Measurements from ENCODE around the gene CTDSPL2. TPM values are rescaled to one million over a fixed set of nuclear protein-coding genes. Genes with fewer than 3 reads are reported as not detected.

The CTDSPL2 gene
- polyA plus RNA-seq, 1 experiment, result 35.0 TPM

DNA sequence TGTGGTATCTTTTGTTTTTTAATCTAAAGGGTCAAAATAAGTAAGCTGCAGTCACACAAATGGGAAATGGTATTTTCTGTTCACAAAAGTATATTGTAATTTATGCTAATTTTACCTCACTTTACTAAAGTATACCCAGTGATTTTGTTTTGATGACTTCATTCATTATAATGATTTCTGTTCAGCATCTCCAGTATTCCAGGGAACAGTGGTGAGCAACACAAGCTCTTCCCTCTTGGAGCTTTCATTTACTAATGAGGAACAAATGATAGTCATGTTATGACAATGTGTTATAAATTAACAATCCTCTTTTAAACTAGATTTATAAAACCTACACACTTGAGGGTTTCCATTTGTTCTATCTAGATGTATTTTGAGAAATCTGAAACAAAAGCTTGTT, 89.0 kb downstream of the CTDSPL2 start:
- POLR2A ChIA-PET, result no interaction called here

DNA sequence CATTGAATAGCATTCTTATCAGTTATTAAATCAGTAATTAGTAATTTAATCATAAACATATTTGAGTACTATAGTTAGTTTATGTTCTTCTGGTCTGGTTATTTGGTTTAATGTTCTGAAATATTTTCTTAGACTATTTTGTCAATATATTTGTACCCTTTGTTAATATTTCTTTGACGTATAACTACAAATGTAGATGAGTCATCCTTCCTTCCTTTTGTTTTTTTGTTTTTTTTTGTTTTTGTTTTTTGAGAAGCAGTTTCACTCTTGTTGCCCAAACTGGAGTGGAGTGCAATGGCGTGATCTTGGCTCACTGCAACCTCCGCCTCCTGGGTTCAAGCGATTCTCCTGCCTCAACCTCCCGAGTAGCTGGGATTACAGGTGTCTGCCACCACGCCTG, 92.1 kb downstream of the CTDSPL2 start:
- ChIA-PET CTCF (no interaction called here), POLR2A (no interaction called here)
- no peaks in the 10 kb centered on the region for H3K27me3 ChIP-seq (ENCODE audit: control insufficient read depth, insufficient read depth, low read length)
- H3K4me3 ChIP-seq (ENCODE audit: low read depth, low read length), result no peak overlapping the region
- TF ChIP-seq, protein P1, sequence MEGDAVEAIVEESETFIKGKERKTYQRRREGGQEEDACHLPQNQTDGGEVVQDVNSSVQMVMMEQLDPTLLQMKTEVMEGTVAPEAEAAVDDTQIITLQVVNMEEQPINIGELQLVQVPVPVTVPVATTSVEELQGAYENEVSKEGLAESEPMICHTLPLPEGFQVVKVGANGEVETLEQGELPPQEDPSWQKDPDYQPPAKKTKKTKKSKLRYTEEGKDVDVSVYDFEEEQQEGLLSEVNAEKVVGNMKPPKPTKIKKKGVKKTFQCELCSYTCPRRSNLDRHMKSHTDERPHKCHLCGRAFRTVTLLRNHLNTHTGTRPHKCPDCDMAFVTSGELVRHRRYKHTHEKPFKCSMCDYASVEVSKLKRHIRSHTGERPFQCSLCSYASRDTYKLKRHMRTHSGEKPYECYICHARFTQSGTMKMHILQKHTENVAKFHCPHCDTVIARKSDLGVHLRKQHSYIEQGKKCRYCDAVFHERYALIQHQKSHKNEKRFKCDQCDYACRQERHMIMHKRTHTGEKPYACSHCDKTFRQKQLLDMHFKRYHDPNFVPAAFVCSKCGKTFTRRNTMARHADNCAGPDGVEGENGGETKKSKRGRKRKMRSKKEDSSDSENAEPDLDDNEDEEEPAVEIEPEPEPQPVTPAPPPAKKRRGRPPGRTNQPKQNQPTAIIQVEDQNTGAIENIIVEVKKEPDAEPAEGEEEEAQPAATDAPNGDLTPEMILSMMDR (IDR thresholded peaks at IDR 0.05; ENCODE audit: insufficient read depth, low read depth, low read length), result no peak
- no peak for DNase-seq (ENCODE audit: low read depth)
- H3K36me3 ChIP-seq (ENCODE audit: control insufficient read depth, insufficient read depth, low read length), result peaks cover 2% of the 10 kb centered on the region

More for the DNA sequence above, 89.0 kb downstream of the CTDSPL2 start:
- no peak for DNase-seq (ENCODE audit: low read depth)
- Histone ChIP-seq H3K27me3 (ENCODE audit: control insufficient read depth, insufficient read depth, low read length) (no peaks in the 10 kb centered on the region), H3K4me3 (ENCODE audit: low read depth, low read length) (no peak overlapping the region), H3K36me3 (ENCODE audit: control insufficient read depth, insufficient read depth, low read length) (peaks cover 2% of the 10 kb centered on the region)
- CTCF ChIA-PET, result interaction anchor here (1.1 to 1.2 kb wide), 2 partner anchors 15 to 19 kb away, joined by 3 to 6 read pairs; no protein-coding TSS in a partner anchor
- TF ChIP-seq, protein P1 (IDR thresholded peaks at IDR 0.05; ENCODE audit: insufficient read depth, low read depth, low read length), result no peak

DNA sequence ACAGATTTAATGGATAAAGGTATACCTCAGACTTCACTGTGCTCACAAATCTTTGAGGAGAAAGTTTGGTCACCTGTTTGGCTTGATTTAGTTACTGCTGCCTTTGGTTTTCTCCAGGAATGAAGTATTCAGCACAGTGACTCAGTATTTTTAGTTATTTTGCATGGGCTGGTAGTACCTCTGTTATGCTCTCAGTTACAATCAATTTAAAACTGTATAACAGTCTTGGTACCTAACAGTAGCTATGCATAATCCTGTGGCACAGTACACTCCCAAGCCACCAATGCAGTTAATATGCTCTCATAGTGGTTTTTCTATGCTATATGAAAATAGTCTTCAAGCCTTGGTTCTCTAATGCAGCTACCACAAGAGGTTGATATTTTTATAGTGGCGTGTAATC, 97.6 kb downstream of the CTDSPL2 start:
- CTCF ChIA-PET, result no interaction called here
- POLR2A ChIA-PET, result no interaction called here
- no peak for DNase-seq (ENCODE audit: low read depth)
- Histone ChIP-seq H3K27me3 (ENCODE audit: control insufficient read depth, insufficient read depth, low read length) (no peaks in the 10 kb centered on the region), H3K36me3 (ENCODE audit: control insufficient read depth, insufficient read depth, low read length) (no peaks in the 10 kb centered on the region; the same call in none of the 2 replicates), H3K4me3 (ENCODE audit: low read depth, low read length) (no peak overlapping the region)
- TF ChIP-seq, protein P1 (IDR thresholded peaks at IDR 0.05; ENCODE audit: insufficient read depth, low read depth, low read length), result no peak

DNA sequence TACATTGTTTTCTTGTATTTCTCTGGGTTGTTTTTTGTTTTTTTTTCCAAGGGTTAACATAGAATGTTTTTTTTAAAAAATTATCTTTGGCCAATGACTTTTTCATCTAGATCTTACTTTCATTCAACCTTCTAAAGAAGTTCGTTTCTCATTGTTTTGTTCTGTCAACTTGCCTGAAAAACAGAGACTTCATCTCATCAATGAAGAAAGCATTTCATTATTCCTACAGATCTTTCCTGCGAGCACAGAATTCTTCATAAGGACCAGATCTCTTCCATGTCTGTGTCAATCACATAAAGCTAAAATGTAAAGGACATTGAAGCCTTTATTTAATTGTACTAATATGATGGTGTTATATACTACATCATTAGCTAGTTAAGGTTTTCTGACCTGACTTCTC, 99.8 kb downstream of the CTDSPL2 start:
- H3K4me3 ChIP-seq (ENCODE audit: low read depth, low read length), result no peak overlapping the region
- TF ChIP-seq, protein P1 (IDR thresholded peaks at IDR 0.05; ENCODE audit: insufficient read depth, low read depth, low read length), result no peak

DNA sequence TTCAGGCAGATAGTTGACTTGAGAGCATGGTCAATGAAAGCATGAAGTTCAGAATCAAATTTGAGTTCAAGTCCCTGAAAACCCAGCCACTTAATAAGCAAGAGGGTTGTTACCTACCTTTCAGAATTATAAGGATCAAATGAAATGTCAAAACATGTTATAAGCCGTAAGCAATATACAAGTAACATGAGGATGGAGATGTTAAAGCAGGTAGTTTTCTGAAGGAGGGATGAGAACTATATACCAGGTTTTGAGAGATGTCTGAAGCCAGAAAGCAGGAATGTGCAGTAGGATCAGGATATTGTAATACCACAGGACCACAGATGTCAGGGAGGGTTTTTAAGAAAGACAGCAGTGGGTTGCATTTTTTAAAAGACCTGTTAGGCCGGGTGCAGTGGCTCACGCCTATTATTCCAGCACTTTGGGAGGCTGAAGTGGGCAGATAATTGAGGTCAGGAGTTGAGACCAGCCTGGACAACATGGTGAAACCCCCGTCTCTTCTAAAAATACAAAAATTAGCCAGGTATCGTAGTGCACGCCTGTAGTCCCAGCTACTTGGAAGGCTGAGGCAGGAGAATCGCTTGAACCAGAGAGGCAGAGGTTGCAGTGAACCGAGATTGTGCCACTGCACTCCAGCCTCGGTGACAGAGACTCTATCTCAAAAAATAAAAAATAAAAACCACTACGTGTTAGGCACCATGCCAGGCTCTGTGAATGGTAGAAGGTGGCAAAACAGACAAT, 102.6 kb downstream of the CTDSPL2 start:
- Histone ChIP-seq H3K27me3 (ENCODE audit: control insufficient read depth, insufficient read depth, low read length) (no peaks in the 10 kb centered on the region), H3K36me3 (ENCODE audit: control insufficient read depth, insufficient read depth, low read length) (no peaks in the 10 kb centered on the region), H3K4me3 (ENCODE audit: low read depth, low read length) (no peak overlapping the region)
- ChIA-PET CTCF (no interaction called here), POLR2A (no interaction called here)
- DNase-seq (ENCODE audit: low read depth), result no peak
- TF ChIP-seq, protein P1 (IDR thresholded peaks at IDR 0.05; ENCODE audit: insufficient read depth, low read depth, low read length), result no peak

More for the DNA sequence above, 99.8 kb downstream of the CTDSPL2 start:
- CTCF ChIA-PET, result no interaction called here
- POLR2A ChIA-PET, result no interaction called here
- no peaks in the 10 kb centered on the region; the same call in 1 of the 2 replicates for H3K36me3 ChIP-seq (ENCODE audit: control insufficient read depth, insufficient read depth, low read length)
- no peaks in the 10 kb centered on the region for H3K27me3 ChIP-seq (ENCODE audit: control insufficient read depth, insufficient read depth, low read length)
- no peak for DNase-seq (ENCODE audit: low read depth)
